CD4-positive, alpha-beta T cell treated with Interleukin-10 for 1 hour (primary cell): ENCODE results near the gene HNRNPL.
"Not testable (repeated sequence)": the region's sequence is repeated elsewhere in the genome, so short reads cannot be mapped to it uniquely, and the experiment has no call there.

Experiments
- DNase-seq: peaks from one replicate; pipeline ENCODE4 v3.0.0-alpha.2; 2020

HNRNPL gene

DNA sequence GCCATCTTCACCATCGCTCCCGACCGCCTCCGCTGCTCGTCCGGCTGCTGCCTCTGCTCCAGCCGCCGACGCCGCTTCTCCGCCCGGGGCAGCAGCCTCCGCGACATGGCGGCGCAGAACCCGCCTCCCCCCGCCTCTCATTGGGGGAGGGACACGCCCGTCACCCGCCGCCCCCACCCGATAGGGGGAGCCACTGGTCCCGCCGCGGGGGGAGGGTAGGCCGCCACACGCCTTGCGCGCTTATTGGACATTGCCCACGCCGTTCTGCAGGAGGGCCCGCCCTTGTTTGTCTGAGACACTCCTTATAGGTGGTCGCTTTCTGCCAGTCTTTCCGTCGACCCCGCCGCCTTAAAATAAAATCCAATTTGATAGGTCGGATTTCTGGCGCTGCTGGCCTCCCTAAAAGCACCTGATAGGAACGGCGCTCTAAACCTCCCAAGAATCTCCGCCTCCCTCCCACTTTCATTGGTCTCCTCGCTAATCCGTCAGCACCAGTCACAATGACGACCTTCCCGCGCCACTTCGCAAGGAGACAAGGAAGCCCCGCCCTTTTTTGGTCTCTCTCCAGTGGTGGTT, at the start of gene HNRNPL:
Gene HNRNPL, minus strand, starts transcription at position 127 of the 576 bp plus-strand sequence. Its CDS starts 20 bp downstream, at position 107.
- peak; percentile 100 for DNase-seq

GRCh38 chr19:38898788-38899446, 49.1 kb upstream of the HNRNPL start:
- DNase-seq: no peak

DNA sequence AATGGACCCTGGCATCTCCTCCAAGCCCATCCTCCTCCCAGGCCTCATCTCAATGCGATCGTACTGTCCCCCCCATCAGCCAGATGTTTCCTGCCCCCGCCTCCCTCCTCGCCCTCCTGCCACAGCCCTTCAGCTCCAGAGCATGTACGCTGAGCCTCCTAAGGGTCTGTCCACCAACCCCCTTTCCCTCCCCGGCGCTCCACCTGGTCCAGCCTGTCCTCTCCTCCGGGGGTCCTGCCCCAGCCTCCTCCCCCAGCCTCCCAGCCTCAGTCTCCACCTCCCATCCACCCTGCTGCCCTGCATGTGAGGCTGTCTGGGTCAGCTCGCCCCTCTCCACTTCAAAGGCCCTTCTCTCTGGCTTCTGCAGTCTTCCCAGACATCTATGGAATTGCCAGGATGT, 45.2 kb upstream of the HNRNPL start:
- no peak for DNase-seq

- DNase-seq: no peak
These were observed 43.6 kb upstream of the HNRNPL start for GRCh38 chr19:38893341-38893771.

DNA sequence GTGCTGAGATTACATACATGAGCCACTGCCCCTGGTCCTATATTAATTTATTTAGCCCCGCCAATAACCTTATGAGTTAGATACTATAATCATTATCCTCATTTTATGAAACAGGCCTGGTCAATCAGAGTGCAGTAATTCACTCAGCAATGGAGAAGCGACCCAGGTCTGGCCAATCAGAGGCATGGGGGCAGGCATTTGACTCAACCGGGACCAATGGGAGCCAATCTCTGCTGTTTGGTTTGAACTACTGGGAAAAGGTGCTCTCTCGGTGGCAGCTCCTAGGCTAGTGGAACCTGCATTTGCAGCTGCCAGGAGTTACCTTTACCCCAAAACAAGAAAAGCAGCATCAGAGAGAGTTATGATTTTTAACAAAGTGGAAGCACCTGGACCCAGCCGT, 43.1 kb upstream of the HNRNPL start:
- DNase-seq: no peak

GRCh38 chr19:38891771-38892170, 42.0 kb upstream of the HNRNPL start:
- DNase-seq: no peak

DNA sequence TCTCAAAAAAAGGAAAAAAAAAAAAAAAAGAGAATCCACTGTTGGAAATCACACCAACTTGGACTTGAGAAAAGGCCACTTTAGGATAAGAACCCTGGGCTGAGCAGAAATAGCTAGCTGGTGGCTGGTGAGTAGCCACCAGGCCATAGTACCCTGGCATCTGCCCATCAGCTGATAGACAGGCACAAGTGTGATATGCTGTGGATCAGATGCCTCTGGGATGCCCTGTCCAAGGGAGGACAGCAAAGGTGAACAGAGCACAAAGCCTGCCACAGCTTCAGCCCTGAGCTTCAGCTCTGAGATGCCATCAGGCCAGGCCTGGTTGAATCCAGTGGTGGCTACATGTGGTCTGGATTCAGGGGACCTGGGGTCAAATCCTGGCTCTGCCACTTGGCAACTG, 40.9 kb upstream of the HNRNPL start:
- DNase-seq: no peak

GRCh38 chr19:38889803-38890202, 40.0 kb upstream of the HNRNPL start:
- no peak for DNase-seq

DNA sequence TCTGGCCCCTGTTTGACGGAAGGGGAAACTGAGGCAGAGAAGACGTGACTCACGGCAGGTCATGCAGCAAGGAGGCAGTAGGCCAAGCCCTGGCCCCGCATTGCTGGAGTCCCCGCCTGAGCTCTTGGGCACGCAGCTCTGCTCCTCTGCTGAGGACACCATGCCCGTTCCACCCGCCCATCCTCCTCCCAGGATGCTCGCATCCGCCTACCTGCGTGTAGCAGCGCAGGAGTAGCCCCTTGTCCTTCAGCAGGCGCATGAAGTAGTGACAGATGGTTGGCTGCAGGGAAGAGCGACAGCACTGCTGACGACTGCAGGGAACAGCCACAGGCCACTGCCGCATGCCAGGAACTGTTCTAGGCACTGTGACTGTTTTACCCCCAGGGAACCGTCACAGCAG, 39.1 kb upstream of the HNRNPL start:
- no peak for DNase-seq

- not testable (repeated sequence) for DNase-seq
These were observed 34.9 kb upstream of the HNRNPL start for GRCh38 chr19:38884691-38885090.

- DNase-seq: no peak
These were observed 33.5 kb upstream of the HNRNPL start for GRCh38 chr19:38883286-38883685.

DNA sequence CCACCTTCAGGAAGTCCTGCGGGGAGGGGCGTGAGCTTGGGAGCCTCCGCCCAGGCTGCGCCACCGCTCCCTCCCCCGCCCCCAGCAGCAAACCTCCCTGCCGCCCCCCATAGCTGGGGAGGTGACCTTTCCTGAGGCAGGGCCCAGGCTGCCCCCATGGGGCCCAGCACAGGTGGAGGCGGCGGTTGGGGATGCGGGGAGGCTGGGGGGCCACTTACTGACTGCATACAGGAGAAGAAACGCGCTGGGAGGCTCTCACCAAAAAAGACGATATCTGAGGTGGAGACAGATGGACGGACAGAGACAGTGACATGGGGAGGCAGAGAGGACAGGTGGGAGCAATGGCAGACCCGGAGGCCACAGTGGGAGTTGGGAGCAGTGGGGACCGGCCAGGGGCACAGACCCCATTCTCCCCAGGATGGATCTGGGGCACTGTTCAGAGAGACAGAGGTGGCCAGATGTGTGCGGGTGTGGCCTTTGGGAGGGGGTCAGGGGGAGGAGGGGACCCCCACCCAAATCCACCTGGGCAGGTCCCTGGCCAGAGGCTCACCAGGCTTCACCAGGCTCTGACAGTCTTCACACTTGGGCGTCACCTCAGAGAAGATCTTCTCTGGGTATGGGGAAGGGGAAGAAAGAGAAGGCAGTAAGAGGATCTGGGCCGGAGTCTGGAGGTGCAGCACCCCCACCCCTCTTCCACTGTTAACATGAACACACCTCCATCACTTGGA, 31.3 kb upstream of the HNRNPL start:
- DNase-seq: no peak

DNA sequence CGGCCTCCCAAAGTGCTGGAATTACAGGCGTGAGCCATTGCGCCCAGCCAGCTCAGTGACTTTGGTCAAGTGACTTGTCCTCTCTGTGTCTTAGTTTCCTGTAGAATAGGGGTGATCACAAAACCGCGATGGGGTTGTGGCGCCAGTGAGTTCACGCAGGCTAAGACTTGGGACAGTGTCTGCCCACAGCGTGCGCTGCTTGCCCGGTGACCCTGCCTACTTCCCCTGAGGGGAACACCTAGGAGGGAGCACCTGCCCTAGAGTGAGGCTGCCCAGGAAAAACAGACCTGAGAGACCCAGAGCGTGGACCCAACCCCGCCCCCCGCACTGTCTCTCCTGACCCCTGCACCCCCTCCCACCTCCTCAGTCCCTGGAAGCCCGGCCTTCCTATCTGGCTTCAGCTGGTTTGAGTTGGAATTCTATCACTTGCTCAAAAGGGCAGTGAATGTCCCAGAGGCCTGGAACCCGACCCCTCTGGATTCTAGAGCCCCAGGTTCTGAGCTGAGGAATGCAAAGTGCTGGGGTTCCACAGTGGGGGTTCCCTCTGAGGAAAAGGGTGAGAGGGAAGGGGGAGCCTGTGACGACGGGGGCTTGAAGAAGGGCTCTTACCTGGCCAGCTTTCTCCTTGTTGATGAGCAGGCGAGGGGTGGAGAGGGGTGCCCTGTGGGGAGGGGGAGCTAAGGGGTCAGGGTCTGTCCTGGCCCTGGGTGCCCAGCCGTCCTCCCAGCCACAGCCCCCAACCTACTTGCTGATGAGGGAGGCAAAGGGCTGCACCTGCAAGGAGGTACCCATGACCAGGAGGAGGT, 30.5 kb upstream of the HNRNPL start:
- no peak for DNase-seq

DNA sequence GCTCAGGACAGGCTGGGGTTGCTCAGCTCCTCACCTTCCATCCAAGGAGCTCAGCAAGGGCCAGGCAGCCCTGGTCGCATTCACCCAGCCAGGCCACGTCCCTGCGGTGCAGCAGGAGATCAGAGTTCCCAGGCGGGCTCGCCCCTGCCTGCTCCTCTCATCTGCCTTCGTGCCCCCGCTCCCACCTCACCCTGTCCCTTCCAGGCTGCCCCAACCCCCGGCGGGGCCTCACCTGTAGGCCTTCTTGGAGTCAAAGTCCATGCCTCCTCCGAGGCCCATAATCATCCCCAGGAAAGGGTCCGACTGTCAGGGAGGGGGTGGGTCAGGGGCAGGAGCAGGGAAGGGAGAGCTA, 29.6 kb upstream of the HNRNPL start:
- no peak for DNase-seq

- DNase-seq: no peak
These were observed 29.0 kb upstream of the HNRNPL start for GRCh38 chr19:38878575-38879399.

GRCh38 chr19:38877781-38878574, 28.2 kb upstream of the HNRNPL start, which contains the start of gene RINL:
TSS of gene RINL (minus strand) at chr19:38878275. CDS start at chr19:38876742, 1,533 bp downstream.
- DNase-seq: peak; percentile 78

DNA sequence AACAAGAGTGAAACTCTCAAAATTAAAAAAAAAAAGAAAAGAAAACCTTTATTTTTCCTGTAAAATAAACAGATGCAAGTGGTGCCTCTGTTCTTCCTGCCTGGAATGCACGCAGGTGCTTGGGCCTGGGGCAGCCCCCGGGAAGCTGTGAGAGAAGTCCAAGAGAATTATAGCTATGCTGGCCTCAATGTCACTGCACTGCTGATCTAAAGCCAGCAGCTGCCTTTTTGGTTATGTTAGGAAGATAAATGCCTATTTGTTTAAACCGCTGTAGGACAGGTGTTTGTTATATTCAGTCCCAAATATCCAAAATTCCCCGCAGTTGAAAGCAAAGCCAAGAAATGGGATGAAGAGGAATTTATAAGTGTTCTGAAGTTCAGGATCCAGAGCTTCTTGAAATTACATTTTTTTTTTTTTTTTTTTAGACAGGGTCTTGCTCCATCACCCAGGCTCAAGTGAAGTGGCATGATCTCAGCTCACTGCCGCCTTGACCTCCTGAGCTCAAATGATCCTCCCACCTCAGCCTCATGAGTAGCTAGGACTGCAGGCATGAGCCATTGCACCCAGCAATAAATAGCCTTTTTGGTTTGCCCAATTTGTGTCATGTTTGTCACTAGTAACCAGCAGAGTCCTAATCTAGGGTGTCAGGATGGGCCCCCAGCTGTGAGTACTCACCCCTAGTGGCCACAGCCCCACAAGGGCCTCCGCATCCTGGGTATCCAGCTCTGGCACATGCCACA, 26.0 kb upstream of the HNRNPL start:
- DNase-seq: no peak

GRCh38 chr19:38873400-38873799, 23.6 kb upstream of the HNRNPL start:
- not testable (repeated sequence) for DNase-seq

- DNase-seq: no peak
These were observed 20.8 kb upstream of the HNRNPL start for GRCh38 chr19:38870612-38871011.

- DNase-seq: peak; percentile 96
These were observed 20.2 kb upstream of the HNRNPL start for GRCh38 chr19:38869836-38870607.
